Cortex of kidney (tissue), 1 donor: ENCODE measurements around the gene TYW1.
"Not testable (repeated sequence)": the region's sequence is repeated elsewhere in the genome, so short reads cannot be mapped to it uniquely, and the experiment has no call there.

Experiments used
- DNase-seq: peaks from one replicate; lab custom pipeline; 2025; lab: John Stamatoyannopoulos, UW

Gene TYW1

DNA sequence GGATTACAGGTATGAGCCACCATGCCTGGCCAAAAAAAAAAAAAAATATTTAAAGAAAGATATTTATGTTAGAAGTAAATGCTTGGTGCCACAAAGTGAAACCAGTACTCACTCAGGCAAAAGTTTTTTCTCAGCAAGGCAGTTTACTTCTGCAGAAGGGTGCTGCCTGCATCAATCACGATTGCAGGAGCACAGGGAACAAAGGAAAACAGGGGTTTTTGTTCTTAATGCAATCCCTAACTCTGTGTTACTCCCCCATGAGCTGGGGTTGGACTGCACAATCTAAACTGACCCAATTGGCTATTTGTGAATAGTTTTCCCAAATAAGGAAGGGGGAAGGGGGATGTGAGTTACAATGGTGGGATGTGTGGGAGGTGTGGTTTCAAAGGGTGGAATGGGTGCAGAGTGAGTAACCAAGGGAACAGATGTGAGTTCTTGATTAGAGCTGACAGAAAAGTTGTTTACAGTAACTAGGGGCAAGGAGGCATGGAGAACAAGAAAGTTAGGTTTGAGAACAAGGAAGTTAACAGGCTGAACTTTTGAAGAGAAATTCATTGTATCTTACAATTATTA, 255.4 kb downstream of the TYW1 start:
- DNase-seq: no peak

DNA sequence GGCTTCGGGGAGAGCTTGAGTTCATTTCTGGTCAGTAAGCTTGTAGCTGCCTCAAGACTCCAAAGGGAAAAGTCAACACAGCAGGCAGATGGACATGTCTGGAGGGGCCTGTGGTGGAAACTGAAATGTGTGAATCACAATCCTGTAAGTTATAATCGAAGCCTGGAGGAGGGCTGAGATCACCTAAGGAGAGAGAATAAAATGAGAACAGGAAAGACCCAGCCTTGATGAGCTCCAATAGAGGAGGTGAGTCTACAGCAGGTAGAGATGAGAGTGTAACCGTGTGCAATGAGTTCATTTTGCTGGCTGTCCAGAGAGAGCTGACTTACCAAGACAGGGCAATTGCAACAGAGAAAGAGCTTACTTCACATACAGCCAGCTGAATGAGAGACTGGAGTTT, 258.4 kb downstream of the TYW1 start:
- DNase-seq: not testable (repeated sequence)

DNA sequence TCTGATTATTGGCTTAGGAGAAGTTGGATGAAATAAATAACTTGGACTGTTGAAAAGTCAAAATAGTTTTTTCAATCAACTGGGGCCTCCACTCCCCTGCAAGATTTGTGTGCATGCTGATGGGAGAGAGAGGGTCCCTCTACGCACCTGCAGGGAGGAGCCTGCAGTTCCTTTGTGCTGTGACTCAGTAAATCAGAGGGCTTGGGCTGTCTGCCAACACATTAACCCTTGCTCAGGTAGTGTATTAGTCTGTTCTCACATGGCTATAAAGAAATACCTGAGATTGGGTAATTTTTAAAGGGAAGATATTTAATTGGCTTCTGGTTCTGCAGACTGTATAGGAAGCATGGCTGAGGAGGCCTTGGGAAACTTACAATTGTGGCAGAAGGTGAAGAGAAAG, 261.1 kb downstream of the TYW1 start:
- not testable (repeated sequence) for DNase-seq

DNA sequence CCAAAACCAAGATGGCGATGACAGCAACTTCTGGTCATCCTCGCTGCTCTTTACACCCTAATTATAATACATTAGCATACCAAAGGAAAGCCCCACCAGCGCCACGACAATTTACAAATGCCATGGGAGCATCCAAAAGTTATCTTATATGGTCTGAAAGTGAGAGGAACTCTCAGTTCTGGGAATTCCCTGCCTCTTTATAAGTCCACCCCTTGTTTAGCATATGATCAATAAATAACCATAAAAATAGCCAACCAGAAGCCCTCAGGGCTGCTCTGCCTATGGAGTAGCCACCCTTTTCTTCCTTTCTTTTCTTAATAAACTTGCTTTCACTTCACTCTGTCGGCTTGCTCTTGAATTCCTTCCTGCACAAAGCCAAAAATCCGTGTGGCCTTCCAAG, 262.7 kb downstream of the TYW1 start:
- DNase-seq: not testable (repeated sequence)

GRCh38 chr7:67260166-67260586, 263.5 kb downstream of the TYW1 start:
- DNase-seq: not testable (repeated sequence)

DNA sequence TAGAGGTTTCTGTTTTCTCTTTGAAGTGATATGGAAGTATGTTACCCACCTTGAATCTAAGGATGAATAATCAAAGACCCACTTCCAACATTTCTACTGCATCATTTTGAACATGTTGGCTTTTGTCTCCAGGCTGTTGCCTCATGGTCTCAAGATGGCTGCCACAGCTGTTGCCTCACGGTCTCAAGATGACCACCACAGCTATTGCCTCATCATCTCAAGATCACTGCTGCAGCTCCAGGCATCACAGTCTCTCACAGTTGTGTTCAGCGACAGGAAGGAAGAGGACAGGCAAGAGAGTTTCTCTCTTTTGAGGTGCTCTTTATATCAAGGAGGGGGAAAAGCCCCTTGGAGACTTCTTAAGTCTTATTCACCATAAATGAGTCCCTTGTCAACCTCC, 267.4 kb downstream of the TYW1 start:
- DNase-seq: not testable (repeated sequence)

GRCh38 chr7:67266070-67266469, 269.4 kb downstream of the TYW1 start:
- DNase-seq: not testable (repeated sequence)

- no peak for DNase-seq
Observed at GRCh38 chr7:67267914-67268313, 271.3 kb downstream of the TYW1 start.

DNA sequence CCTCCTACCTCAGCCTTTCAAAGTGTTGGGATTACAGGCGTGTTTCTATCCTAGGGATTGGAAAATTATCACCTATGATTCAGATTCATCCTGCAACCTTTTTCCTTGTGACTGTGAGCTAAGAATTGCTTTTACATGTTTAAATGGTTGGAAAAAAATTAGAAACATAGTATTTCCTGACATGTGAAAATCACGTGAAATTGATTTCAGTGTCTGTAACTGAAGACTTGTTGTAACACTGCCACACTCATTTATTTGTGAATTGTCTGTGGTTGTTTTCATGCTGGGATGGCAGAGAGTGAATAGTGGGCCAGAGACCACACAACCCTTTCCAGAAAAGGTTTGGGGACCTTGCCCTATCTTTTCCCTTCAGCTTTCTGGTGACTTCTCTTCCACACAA, 273.3 kb downstream of the TYW1 start:
- not testable (repeated sequence) for DNase-seq
